GM19455 (cell line): ENCODE data around the gene RANBP9.

ENCODE experiments used
- ATAC-seq: cut with Tn5 transposase; IDR thresholded peaks from one replicate; pipeline ENCODE4 v1.9.1; 2021; ENCODE audit not compliant: unreplicated experiment

RANBP9 gene

DNA sequence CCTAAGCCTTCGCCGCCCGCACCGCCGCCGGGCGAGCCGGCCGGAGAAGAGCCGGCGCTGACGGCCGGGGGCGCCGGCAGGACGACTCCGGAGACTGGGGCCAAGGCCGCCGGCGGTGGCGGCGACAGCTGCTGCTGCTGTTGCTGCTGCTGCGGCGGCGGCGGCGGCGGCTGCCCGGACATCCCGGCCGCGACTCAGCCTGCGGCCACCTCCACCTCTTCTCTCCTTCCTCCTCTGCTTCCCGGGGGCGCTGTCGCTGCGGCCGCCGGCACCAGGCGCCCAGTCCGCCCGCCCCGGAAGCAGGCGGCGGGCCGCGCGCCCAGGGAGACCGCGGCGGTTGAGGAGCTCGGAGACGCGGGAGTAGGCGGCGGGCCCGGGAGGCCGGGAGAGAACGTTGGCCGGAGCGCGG lies 307 bp downstream of the RANBP9 start:
- ATAC-seq, result peak; percentile 67

DNA sequence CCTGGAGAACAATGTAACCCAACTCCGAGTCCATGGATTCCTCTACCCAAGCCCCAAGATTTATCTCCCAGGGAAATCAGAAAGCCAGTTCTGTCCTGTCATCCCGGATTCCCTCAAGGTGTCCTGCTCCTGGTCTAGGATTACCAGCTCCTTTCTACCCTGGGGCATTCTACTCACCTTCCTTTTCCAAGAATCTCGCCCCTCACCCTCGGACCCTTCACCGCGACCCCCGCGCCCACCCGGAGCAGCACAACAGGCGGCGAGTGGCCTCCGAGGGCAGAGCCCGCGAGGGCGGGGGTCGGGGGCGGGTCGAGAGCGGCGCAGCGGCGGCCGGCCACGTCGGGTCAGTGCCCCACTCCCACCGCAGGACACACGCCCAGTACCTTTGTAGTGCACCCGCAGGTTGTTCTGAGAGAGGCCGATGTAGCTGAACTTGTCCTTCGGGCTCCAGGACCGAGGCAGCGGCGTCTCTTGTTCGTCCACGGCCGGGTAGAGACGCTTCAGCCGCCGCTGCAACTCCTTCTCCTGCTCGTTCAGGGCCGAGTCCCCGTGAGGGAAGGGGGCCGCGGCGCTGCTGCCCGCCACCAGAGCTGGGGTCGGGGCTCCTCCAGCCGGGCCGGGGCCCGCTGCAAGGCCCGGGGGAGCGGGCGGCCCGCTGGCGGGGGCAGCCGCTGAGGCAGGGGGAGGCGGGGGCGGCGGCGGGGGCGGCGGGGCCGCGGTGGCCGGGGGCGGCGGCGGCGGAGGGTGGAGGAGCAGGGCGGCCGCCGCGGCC lies 897 bp downstream of the RANBP9 start:
- ATAC-seq, result peak; percentile 8

DNA sequence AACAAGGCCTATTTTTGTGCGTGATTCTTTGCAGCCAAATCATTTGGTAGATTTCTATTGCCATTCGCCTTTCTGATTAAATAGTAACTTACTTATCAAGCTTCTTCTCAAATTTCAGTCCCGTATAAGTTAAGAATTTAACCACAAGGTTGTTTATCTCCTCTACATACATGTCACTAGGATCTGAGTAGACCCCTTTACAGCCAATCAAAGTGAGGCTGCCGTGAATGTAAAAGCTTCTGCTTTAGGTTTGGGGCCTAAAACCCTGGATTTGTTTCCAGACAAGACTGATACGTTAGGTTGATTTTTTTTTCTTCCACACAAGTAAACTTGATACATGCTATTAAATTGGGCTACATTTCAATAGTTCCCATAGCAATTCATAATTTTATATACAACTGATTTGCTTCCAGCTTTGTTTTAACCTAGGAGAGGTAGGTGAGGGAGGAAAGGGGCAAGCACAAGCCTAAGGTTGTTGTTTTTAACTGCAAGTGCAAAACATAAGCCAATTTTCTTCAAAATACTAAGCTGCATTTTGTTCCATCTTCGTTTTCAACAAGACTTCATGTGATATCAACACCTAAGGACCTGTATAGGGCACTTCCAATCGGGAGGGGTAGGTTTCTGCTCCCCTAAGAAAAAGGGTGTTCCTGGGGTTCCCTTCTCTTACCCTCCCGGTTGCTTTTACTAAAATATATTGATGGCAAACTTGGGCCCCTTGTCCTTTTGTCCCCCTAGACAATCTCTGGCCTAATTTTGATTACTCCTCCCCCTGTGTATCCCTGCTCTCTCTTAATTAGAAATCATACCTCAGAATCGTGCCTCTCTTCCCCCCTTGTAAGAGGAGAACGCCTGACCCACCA lies 1.7 kb downstream of the RANBP9 start:
- no peak for ATAC-seq

DNA sequence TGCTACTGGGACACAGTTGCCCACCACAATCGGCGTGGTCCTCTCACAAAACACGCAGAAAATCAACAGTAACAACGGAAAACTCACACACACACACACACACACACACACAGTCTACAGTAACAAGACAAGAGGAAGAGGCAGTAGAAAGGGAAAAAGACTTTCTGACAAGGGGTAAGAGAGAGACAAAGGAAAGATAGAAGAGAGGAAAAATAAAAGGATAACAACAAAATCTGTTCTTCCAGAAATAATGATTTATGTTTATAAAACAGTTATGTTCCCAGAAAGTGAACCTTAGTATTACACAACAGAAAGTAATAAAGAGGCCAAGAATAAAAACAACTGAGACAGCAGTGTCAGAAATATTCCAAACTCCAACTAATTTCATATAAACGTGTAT lies 2.9 kb downstream of the RANBP9 start:
- no peak for ATAC-seq

DNA sequence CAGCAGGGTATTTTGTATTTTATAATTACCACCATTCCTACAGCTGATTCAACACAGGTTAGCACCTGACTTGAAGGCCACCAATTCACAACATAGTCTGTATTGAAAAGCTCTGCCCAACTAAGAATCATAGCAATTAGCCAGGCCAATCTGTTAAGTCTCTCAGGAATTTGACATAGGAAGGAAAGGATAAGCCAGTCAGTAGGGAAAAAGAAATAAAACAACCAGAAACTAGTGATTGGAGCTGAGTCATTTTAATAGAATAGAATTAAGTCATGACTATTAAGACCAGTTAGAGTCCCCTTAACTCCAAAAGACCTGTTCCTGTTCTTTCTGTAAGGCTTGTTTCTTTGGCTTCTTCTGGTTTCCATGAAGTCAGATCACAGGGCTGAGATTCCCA lies 8.1 kb downstream of the RANBP9 start:
- no peak for ATAC-seq

DNA sequence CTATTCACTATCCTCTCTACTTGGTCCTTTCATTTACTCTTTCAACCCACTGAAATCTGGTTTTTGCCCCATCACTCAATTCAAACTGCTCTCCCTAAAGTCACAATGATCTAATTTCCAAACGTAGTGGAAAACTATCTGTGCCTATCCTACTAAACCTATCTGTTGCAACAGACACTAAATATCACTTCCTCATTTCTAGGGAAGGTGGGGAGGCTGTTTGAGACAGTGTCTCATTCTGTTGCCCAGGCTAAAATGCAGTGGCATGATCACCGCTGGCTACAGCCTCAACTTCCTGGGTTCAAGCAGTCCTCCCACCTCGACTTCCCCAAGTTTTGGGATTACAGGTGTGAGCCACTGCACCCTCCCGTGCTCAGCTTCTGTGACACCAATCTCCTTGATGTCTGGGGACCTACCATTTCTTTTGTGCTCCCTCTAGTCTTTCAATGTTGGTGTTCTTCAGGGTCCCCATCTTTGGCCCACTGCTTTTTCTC lies 8.8 kb downstream of the RANBP9 start:
- no peak for ATAC-seq

DNA sequence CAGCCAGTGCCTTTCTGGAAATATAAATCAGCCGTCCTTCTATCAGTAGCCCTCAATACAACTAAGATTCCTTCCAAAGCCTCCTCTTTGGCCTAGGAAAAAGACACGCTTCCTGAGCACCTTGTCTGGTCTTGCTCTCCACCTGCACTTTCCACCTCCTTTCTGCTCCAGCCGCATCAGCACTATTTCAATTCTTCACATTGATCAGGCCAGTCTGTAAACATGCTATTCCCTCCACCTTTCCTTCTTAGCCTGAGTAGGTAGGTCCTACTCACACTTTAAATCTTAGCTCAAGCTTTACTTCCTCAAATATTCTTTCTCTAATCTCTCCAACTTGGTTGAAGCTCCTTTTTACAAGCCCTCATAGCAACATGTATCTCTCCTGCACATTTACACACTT lies 11.4 kb downstream of the RANBP9 start:
- ATAC-seq, result no peak

DNA sequence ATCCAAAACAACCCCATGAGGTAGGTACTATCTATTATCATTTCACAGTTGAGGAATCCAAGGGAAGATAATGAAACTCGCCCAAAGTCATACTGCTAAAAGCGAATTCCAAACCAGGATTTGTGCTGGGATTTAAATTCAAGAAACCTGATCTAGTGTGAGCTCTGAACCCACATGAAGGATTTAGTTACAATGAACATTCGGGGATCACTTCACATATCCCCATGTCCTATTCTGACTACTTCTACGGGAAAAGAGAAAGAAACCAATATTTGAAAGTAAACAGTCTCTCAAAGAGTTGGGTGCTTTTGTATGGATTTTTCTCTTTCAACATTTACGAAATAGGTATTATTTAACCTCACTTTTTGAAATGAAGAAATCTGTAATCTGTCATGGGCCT lies 12.9 kb downstream of the RANBP9 start:
- no peak for ATAC-seq

DNA sequence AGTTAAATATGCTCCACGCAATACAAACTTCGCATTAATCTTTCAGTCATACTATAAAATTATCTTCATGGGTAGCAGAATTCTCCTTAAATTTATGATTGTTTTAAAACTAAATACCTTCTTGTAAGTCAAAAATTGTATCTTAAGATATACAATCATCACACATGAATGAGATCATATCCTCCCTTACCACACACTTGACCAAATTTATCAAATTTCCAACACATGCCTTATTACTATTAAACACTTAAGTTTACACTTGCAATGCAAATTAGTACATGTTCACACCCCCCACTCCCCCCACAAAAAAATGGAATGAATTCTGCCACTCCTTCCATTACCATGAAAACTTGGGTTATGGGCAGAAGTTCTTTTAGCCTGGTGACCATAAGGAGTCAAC lies 13.8 kb downstream of the RANBP9 start:
- no peak for ATAC-seq

DNA sequence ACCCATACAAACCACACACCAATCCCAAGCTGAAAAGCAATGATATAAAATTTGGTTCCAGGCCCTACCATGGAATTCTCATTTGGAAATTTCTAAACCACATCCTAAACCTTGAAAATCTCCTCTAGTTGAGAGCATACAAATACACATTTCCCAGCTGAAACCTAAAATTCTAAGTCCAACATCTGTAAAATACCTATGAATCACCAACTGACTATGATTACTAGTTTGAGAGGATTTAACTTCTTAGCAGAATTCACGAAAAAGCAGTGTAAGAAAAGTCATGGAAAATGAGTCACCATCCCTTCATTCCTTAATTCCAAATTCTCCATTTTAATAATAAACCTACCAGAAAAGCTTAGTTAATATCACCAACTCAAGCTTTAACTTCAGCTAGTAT lies 15.4 kb downstream of the RANBP9 start:
- ATAC-seq, result no peak

DNA sequence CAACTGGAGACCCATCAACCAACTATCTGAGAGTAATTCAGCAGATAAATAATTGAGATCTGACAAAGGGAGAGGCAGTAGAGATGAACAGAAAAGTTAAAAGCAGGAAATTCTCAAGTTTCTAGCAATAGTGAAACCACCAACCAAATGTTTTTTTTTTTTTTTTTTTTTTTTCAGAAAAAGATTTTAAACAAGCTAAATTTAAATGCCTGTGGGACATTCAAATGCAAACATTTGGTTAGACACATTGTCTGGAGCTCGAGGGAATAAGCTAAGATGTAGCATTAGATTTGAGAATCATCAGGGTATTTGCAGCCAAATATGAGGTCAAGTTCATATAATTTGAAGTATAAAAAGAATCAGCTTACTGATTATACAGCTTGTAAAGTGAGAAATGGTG lies 16.4 kb downstream of the RANBP9 start:
- ATAC-seq, result no peak

DNA sequence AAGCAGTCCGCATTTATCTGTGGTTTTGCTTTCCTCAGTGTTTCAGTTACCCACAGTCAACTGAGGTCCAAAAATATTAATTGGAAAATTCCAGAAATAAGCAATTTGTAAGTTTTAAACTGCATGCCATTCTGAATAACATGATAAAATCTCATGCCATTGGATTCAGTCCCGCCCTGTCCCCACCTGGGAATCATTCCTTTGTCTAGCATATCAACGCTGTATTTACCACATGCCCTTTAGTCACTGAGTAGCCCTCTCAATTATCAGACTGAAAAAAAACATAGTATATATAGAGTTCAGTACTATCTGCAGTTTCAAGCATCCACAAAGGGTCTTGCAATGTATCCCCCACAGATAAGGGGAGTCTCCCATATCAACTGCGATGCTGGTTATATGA lies 17.1 kb downstream of the RANBP9 start:
- ATAC-seq, result no peak

DNA sequence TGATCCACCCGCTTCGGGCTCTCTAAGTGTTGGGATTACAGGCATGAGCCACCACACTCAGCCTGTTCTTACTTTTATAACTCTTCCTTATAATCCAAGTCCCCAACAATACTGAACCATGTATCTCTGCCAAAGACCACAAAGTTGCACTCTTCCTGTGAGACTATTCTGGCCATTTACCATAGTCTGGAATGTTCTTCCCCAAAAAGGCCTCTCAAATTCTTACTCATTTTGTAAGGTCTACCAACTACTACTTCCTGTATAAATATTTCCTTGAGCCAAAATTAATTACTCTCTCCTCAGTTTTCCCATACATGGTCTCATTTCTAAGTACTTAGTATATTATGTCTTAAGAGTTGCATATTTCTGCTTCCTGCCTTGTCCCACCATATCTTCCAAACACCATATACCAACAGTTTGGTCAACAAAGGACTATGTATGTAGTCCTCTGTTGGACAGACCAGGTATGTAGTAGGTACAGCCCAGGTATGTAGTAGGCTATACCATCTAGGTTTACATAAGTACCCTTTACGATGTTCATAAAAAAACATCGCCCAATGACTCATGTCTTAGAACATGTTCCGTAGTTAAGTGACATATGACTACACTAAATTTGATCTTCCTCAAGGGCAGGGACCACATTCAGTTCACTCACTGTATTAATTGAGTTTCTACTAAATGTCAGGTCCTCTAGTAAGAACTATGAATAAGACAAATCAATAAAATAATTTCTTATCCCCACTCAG lies 22.0 kb downstream of the RANBP9 start:
- ATAC-seq, result no peak

DNA sequence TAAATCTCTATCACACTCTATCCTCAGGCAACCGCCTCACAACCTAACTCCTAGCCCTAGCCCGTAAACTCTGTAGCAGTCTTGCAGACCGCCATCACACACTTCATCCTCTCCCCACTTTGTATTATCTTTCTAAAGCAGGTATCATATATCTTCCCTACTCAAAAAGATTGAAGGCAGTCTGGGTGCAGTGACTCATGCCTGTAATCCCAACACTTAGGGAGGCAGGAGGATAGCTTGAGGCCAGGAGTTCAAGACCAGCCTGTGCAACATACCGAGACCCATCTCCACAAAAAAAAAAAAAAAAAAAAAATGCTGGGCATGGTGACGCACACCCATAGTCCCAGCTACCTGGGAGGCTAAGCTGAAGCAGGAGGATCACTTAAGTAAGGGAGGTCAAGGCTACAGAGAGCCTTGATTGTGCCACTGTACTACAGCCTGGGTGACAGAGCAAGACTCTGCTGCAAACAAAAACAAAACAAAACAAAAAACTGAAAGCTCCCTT lies 22.9 kb downstream of the RANBP9 start:
- ATAC-seq, result no peak

DNA sequence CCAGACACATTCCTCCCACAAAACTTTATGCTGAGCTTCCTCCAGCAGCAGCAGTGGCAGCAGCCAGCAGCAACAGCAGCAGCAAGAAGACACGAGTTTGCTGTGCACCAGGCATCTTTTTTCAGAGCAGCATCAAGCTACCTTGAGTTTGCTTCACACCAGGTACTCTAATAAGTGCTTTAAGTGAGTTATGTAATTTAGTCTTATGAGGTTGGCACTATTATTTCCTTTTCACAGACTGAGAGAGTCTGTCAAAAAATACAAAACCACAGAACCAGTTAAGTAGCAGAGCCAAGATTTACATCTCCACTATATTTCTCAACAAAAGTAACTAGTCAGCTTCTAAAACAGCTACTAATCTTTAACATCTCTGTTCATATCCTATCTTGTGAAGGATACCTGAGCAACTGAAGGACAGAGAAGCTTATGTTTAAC lies 23.7 kb downstream of the RANBP9 start:
- ATAC-seq, result no peak

DNA sequence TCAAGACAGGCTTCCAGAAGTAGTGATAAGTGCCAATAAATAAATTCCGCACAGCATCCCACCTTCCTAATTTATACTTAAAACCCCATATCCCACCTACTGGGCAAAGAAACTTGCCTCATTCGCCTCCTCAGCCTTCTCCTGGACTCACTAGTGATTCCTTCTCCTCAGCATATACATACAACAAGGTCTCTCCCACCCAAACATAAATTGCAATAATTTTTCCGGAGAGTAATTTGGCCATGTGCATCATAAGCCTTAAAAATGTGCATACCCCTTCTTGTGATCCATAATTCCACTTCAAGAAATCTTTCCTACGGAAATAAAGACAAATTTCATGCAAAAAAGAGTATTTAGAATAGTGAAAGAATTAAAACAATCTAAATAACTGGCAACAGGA lies 26.8 kb downstream of the RANBP9 start:
- no peak for ATAC-seq

DNA sequence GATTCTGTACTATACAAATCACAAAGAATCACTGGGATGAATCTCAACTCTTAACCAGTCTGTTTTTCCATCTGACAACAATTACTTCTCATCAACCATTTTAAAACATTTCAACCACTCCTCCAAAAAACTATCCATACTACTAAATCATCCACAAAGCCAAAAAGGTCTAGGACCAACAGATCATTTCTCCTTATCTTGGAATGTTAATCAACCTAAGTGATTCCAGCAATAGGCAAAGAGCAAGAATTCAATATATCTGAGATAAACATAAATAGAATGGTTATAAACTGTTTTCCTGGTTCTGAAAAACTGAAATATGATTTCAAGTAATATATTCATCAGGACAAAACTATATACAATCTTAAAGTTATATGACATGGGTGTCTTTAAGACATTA lies 28.6 kb downstream of the RANBP9 start:
- ATAC-seq, result no peak

DNA sequence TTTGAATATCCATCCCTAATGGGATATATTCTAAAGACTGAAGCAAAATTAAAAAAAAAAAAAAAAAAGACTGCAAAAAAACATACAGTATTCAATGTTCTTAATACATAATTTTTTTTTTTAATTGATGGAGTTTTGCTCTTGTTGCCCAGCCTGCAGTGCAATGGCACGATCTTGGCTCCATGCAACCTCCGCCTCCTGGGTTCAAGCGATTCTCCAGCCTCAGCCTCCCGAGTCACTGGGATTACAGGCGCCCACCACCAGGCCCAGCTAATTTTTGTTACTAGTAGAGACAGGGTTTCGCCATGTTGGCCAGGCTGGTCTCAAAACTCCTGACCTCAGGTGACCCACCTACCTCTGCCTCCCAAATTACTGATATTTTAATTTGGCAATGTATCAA lies 29.3 kb downstream of the RANBP9 start:
- no peak for ATAC-seq

DNA sequence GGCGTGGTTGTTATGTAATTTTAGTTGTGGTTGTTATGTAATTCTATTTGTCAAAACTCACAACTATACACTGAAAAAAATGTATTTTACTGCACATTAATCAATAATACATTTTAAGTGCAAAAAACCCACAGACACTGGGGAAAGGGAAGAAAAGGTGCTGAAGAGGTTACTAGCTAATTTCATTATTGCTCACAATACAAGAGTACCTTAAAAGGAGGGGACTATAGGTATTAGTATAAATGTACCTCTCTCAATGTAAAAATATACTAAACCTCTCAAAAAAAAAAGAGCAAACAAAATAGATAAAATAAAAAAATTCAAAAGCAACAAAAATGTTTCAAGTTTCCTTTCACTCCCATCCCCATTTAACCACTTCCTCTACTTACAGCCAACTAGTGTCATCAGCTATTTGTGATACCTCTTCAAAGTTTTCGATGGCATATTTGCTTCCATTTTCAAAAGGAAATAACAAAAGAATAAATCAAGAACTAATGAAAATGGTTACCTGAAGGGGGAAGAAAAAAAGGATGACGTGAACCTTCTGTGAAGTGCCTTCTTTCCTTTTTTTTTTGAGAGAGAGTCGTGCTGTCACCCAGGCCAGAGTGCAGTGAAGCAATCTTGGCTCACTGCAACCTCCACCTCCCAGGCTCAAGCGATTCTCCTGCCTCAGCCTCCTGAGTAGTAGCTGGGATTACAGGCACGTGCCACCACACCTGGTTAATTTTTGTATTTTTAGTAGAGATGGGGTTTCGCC lies 30.2 kb downstream of the RANBP9 start:
- ATAC-seq, result peak; percentile 57

DNA sequence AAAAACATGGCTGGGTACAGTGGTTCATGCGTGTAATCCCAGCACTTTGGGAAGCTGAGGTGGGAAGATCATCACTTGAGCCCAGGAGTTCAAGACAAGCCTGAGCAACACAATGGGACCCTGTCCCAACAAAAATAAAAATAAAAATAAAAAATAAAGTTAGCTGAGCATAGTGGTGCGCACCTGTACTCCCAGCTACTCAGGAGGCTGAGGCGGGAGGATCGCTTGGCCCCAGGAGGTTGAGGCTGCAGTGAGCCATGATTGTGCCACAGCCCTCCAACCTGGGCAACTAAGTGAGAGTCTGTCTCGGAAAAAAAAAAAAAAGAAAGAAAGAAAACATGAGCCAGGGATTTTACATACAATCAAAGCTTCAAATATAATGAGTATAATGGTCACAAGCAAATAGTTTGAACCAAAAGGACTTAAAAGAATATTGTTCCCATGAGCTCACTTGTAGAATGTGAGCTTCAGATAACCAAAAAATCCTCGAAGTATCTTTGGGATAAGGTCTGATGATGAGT lies 31.1 kb downstream of the RANBP9 start:
- ATAC-seq, result no peak
